Neuronal stem cell (in vitro differentiated cells): Measurements from ENCODE around the gene NKAIN1.
"Not testable (repeated sequence)": the region's sequence is repeated elsewhere in the genome, so short reads cannot be mapped to it uniquely, and the experiment has no call there.

Source experiments
- DNase-seq: peaks from one replicate; pipeline ENCODE4 v3.0.0-alpha.2; 2013; ENCODE audit warnings: low spot score
- H2AFZ ChIP-seq: one replicate; pipeline ENCODE4 v1.6.1; 2013; ENCODE audit warnings: mild to moderate bottlenecking, low read length, inconsistent platforms
- H2AK5ac ChIP-seq: 2 replicates; pipeline ENCODE4 v1.6.1; 2013; ENCODE audit warnings: low read depth, mild to moderate bottlenecking, inconsistent platforms, low read length, moderate library complexity, mixed read lengths
- H2BK120ac ChIP-seq: 2 replicates; pipeline ENCODE4 v1.6.1; 2013; ENCODE audit warnings: low read depth, mild to moderate bottlenecking, inconsistent platforms, low read length, moderate library complexity, mixed read lengths
- H2BK12ac ChIP-seq: one replicate; pipeline ENCODE4 v1.6.1; 2013; ENCODE audit warnings: low read length, inconsistent platforms
- H2BK15ac ChIP-seq: 2 replicates; pipeline ENCODE4 v1.6.1; 2013; ENCODE audit warnings: mild to moderate bottlenecking, low read length, inconsistent platforms, mixed read lengths
- H2BK5ac ChIP-seq: one replicate; pipeline ENCODE4 v1.6.1; 2013; ENCODE audit warnings: inconsistent platforms, mild to moderate bottlenecking, low read length, moderate library complexity
- H3K14ac ChIP-seq: one replicate; pipeline ENCODE4 v1.6.1; 2013; ENCODE audit warnings: low read length, inconsistent platforms
- H3K18ac ChIP-seq: 2 replicates; pipeline ENCODE4 v1.6.1; 2013; ENCODE audit warnings: low read length, inconsistent platforms
- H3K23ac ChIP-seq: 2 replicates; pipeline ENCODE4 v1.6.1; 2013; ENCODE audit warnings: low read depth, mild to moderate bottlenecking, mixed read lengths, low read length, inconsistent platforms; ENCODE audit not compliant: poor library complexity
- H3K27ac ChIP-seq: replicated peaks from 3 replicates; pipeline ENCODE4 v1.5.1; 2013; ENCODE audit warnings: low read length, inconsistent platforms
- H3K27me3 ChIP-seq, 3 experiments: 2 replicates each; pipeline ENCODE4 v1.6.1; 2013; ENCODE audit warnings: low read length in 3 of 3, mild to moderate bottlenecking in 2 of 3, inconsistent platforms in 1 of 3, low read depth in 1 of 3, mixed read lengths in 1 of 3, moderate library complexity in 1 of 3; ENCODE audit not compliant: control insufficient read depth in 3 of 3, insufficient read depth in 3 of 3
- H3K36me3 ChIP-seq, 2 donors: replicated peaks in 1 of 2; 2 replicates each; pipeline ENCODE4 v1.6.1; 2013; ENCODE audit warnings: low read length in 2 of 2; ENCODE audit not compliant: control insufficient read depth in 2 of 2, insufficient read depth in 2 of 2
- H3K4ac ChIP-seq: 2 replicates; pipeline ENCODE4 v1.6.1; 2013; ENCODE audit warnings: inconsistent platforms, mild to moderate bottlenecking, low read length, moderate library complexity
- H3K4me1 ChIP-seq, 2 donors: 1 replicate in 1 of 2; 2 replicates in 1 of 2; pipeline ENCODE4 v1.6.1; 2013; ENCODE audit warnings: low read length in 2 of 2, low read depth in 1 of 2; ENCODE audit not compliant: control insufficient read depth in 2 of 2, insufficient read depth in 1 of 2
- H3K4me2 ChIP-seq: one replicate; pipeline ENCODE4 v1.6.1; 2013; ENCODE audit warnings: mild to moderate bottlenecking, low read length, inconsistent platforms; ENCODE audit not compliant: insufficient read depth, poor library complexity, severe bottlenecking
- H3K4me3 ChIP-seq, 2 donors: 2 replicates each; pipeline ENCODE4 v1.5.1; 2013; ENCODE audit warnings: low read length in 2 of 2, mild to moderate bottlenecking in 2 of 2, inconsistent platforms in 1 of 2, moderate library complexity in 1 of 2
- H3K79me1 ChIP-seq: one replicate; pipeline ENCODE4 v1.6.1; 2013; ENCODE audit warnings: low read depth, mild to moderate bottlenecking, inconsistent platforms, low read length, moderate library complexity
- H3K9ac ChIP-seq: one replicate; pipeline ENCODE4 v1.6.1; 2013; ENCODE audit warnings: mild to moderate bottlenecking, low read depth, low read length, inconsistent platforms; ENCODE audit not compliant: poor library complexity
- H3K9me3 ChIP-seq, 2 donors: replicated peaks in 1 of 2; 2 replicates each; pipeline versions ENCODE3 to v1.6.1; 2013; ENCODE audit warnings: low read length in 2 of 2, mild to moderate bottlenecking in 2 of 2, inconsistent platforms in 1 of 2, low read depth in 1 of 2, mixed read lengths in 1 of 2, moderate library complexity in 1 of 2; ENCODE audit not compliant: control insufficient read depth in 2 of 2, insufficient read depth in 1 of 2
- H4K8ac ChIP-seq: one replicate; pipeline ENCODE4 v1.6.1; 2013; ENCODE audit warnings: low read depth, mild to moderate bottlenecking, inconsistent platforms, low read length, moderate library complexity
- H4K91ac ChIP-seq: one replicate; pipeline ENCODE4 v1.6.1; 2013; ENCODE audit warnings: low read length, low read depth, mild to moderate bottlenecking, inconsistent platforms; ENCODE audit not compliant: poor library complexity
- WGBS, 2 donors: extraction: QIAGEN DNeasy Blood & Tissue Kit; methylation state at CpG; one replicate each; pipeline ENCODE4 v1.1.7; 2013; ENCODE audit warnings: missing lambda C conversion rate in 2 of 2, mixed read lengths in 1 of 2; ENCODE audit not compliant: insufficient read length in 2 of 2, insufficient replicate concordance in 1 of 2; ENCODE audit errors: extremely low coverage in 2 of 2; 5-methylcytosine and 5-hydroxymethylcytosine counted together

NKAIN1 gene

GRCh38 chr1:31137873-31138272 is 101.8 kb downstream of the NKAIN1 start:
- H3K14ac ChIP-seq, H3K27ac ChIP-seq, H3K9ac ChIP-seq, H2AFZ ChIP-seq, H3K4me2 ChIP-seq, H4K91ac ChIP-seq, H3K4me1 ChIP-seq, H3K27me3 ChIP-seq, H2BK12ac ChIP-seq, H3K36me3 ChIP-seq, H2BK120ac ChIP-seq, H4K8ac ChIP-seq, H3K4ac ChIP-seq, H3K4me3 ChIP-seq, DNase-seq, H3K18ac ChIP-seq, H2BK5ac ChIP-seq, H3K23ac ChIP-seq, H2AK5ac ChIP-seq, H3K9me3 ChIP-seq, H3K79me1 ChIP-seq, H2BK15ac ChIP-seq: not testable (repeated sequence)
- no CpG with 5 or more reads among the region's 3 CpGs for WGBS, 2 donors

DNA sequence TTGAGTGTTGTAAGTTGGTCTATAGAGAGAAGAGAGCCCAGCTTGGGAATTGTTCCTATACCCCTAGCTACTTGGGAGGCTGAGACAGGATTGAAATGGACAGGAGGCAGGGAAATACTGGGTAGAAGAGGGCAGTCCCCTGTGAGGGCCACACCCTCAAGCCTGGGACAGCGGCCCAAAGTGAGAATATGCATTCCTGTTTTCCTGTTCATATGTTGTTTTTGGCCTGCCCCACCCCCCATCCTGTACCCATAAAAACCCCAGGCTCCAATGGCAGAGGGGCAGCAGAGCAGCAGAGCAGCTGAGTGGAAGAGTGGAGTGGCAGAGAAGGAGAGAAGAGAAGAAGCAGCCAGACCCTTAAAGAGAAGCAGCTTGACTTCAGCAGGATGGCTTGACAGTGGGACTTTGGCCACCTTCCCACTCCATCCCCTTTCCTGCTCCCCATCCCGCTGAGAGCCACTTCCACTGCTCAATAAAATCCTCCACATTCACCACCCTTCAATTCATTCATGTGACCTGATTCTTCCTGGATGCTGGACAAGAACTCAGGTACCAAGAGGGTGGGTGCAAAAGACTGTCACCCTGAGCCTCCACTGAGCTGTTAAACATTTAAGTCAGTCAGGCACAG is 103.6 kb downstream of the NKAIN1 start:
- no peak overlapping the region for H3K4me3 ChIP-seq
- H2BK12ac ChIP-seq = no peak overlapping the region
- no peak overlapping the region for H4K8ac ChIP-seq
- H3K18ac ChIP-seq = no peak overlapping the region
- H3K23ac ChIP-seq = no peak overlapping the region
- H2BK15ac ChIP-seq = no peak overlapping the region
- H2BK5ac ChIP-seq = no peak overlapping the region
- H3K4me1 ChIP-seq = no peaks in the 10 kb centered on the region
- no peak overlapping the region for H2BK120ac ChIP-seq
- H3K27ac ChIP-seq = no peak overlapping the region
- H4K91ac ChIP-seq = no peak overlapping the region
- H2AK5ac ChIP-seq = no peak overlapping the region
- no peak overlapping the region for H3K14ac ChIP-seq
- H3K36me3 ChIP-seq = no peaks in the 10 kb centered on the region
- no peaks in the 10 kb centered on the region for H3K79me1 ChIP-seq
- H3K9me3 ChIP-seq = peaks cover 0 to 2% of the 10 kb centered on the region in 2 donors
- no peak overlapping the region for H3K4me2 ChIP-seq
- H3K4ac ChIP-seq = no peak overlapping the region
- H3K9ac ChIP-seq = no peak overlapping the region
- H2AFZ ChIP-seq = no peak overlapping the region
- DNase-seq = no peak
- no peaks in the 10 kb centered on the region for H3K27me3 ChIP-seq
- no CpG with 5 or more reads among the region's 2 CpGs for WGBS, 2 donors

DNA sequence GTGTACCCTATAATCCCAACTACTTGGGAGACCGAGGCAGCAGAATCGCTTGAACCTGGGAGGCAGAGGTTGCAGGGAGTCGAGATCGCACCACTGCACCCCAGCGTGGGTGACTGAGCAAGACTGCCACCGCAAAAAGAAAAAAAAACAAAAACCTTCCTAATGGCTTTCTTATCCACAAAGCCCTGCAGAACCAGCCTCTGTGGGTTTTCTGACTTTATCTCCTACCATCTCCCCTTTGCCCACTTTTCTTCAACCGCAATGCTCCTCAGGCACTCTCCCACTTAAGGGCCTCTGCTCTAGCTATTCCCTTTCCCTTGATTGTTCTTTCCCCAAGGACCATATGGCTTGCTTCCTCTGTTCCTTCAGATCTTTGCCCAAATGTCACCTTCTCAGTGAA is 106.3 kb downstream of the NKAIN1 start:
- Histone ChIP-seq H2BK5ac (no peak overlapping the region), H3K27me3 (peaks cover 0 to 3% (median 0%) of the 10 kb centered on the region in 3 experiments), H4K91ac (no peak overlapping the region), H4K8ac (no peak overlapping the region), H3K79me1 (no peaks in the 10 kb centered on the region), H3K9me3 (peaks cover 0 to 2% of the 10 kb centered on the region in 2 donors), H3K4me1 (no peaks in the 10 kb centered on the region), H3K27ac (no peak overlapping the region), H2BK15ac (no peak overlapping the region), H3K14ac (no peak overlapping the region), H2AFZ (no peak overlapping the region), H3K23ac (no peak overlapping the region), H3K36me3 (no peaks in the 10 kb centered on the region), H3K4me2 (no peak overlapping the region), H3K18ac (no peak overlapping the region), H3K4ac (no peak overlapping the region), H3K4me3 (no peak overlapping the region), H2BK12ac (no peak overlapping the region), H2AK5ac (no peak overlapping the region), H3K9ac (no peak overlapping the region), H2BK120ac (no peak overlapping the region)
- WGBS, 2 donors = no CpG with 5 or more reads among the region's 7 CpGs
- DNase-seq = no peak
